K562 (cell line): Measurements from ENCODE around the gene AKAP13. TPM values are rescaled to one million over a fixed set of nuclear protein-coding genes. Genes with fewer than 3 reads are reported as not detected.

Source experiments
- ATAC-seq: fragments of 200-7000 bp; cut with Tn5 transposase; 3 replicates; pipeline ENCODE4 v1.9.1; 2020; ENCODE audit warnings: moderate library complexity
- BruUV-seq: library from RNA; stranded (reverse); fragments of 400-500 nt; replicated peaks from 2 replicates; lab custom pipeline; 2021; lab: Mats Ljungman, UMichigan
- CTCF ChIA-PET: fragments of 300-600 bp; formaldehyde crosslinking; extraction: SDS; loops from one replicate; lab custom pipeline; 2021; ENCODE audit warnings: low intra/inter-chr PET ratio; lab: Yijun Ruan, JAX
- POLR2A ChIA-PET: fragments of 300-600, 350-650 bp; sonication (Branson Sonifier 250); formaldehyde crosslinking; extraction: SDS; loops from one replicate; lab custom pipeline; 2021; ENCODE audit warnings: antibody characterized with exemption, inconsistent platforms; lab: Yijun Ruan, JAX
- DNase-seq, 4 experiments: peaks; one replicate each; pipeline versions ENCODE4 v3.0.0 to v3.0.0-alpha.2; 2011 to 2018; ENCODE audit warnings: low spot score in 3 of 4, mixed read lengths in 3 of 4; ENCODE audit errors: extremely low read depth in 1 of 4
- FAIRE-seq: peaks from 2 replicates; lab custom pipeline; 2011; peaks lifted over from hg19 to GRCh38; lab: Jason Lieb, UNC
- H2AFZ ChIP-seq: 2 replicates; pipeline ENCODE4 v1.6.0; 2011; ENCODE audit warnings: low read depth, low read length, control low read depth, inconsistent platforms
- H3K27ac ChIP-seq: fragments of 200-600 bp; 3 replicates; pipeline ENCODE4 v1.8.0; 2011; ENCODE audit warnings: low read depth, mild to moderate bottlenecking, control low read depth, inconsistent platforms, low read length, moderate library complexity, mixed read lengths; ENCODE audit errors: extremely low read depth
- H3K27me3 ChIP-seq, 2 experiments: fragments of 300-600 bp in 1 of 2; 2 replicates in 1 of 2; 3 replicates in 1 of 2; pipeline versions ENCODE4 v1.6.0 to v1.8.0; 2011; ENCODE audit warnings: inconsistent platforms in 2 of 2, low read length in 2 of 2, mild to moderate bottlenecking in 1 of 2, mixed read lengths in 1 of 2, moderate library complexity in 1 of 2; ENCODE audit not compliant: control insufficient read depth in 2 of 2, insufficient read depth in 2 of 2
- H3K36me3 ChIP-seq: fragments of 300-600 bp; 3 replicates; pipeline ENCODE4 v1.8.0; 2011; ENCODE audit warnings: mild to moderate bottlenecking, low read length, inconsistent platforms; ENCODE audit not compliant: control insufficient read depth, insufficient read depth
- H3K4me1 ChIP-seq, 2 experiments: fragments of 200-600 bp in 1 of 2; replicated peaks in 1 of 2; 2 replicates in 1 of 2; 3 replicates in 1 of 2; pipeline versions ENCODE4 v1.5.1 to v1.8.0; 2011; ENCODE audit warnings: inconsistent platforms in 2 of 2, low read length in 2 of 2, mild to moderate bottlenecking in 1 of 2, mixed read lengths in 1 of 2, moderate library complexity in 1 of 2; ENCODE audit not compliant: control insufficient read depth in 2 of 2, insufficient read depth in 2 of 2
- H3K4me2 ChIP-seq: 2 replicates; pipeline ENCODE4 v1.6.1; 2011; ENCODE audit warnings: low read length, control low read depth, inconsistent platforms, mixed read lengths; ENCODE audit not compliant: insufficient read depth
- H3K4me3 ChIP-seq: fragments of 200-600 bp; sonication (generic), shearing (Covaris generic); 2 replicates; pipeline ENCODE4 v1.5.1; 2016; ENCODE audit warnings: control low read depth, inconsistent platforms
- H3K79me2 ChIP-seq: fragments of 200-600 bp; 3 replicates; pipeline ENCODE4 v1.8.0; 2011; ENCODE audit warnings: low read length, inconsistent platforms; ENCODE audit not compliant: control insufficient read depth, insufficient read depth
- H3K9ac ChIP-seq, 2 experiments: 2 replicates each; pipeline versions ENCODE4 v1.6.0 to v1.6.1; 2011; ENCODE audit warnings: low read depth in 2 of 2, low read length in 2 of 2, control low read depth in 1 of 2, inconsistent platforms in 1 of 2, mild to moderate bottlenecking in 1 of 2, mixed read lengths in 1 of 2; ENCODE audit not compliant: insufficient read depth in 1 of 2
- H3K9me1 ChIP-seq: one replicate; pipeline ENCODE4 v1.6.0; 2011; ENCODE audit warnings: inconsistent platforms, mild to moderate bottlenecking, low read length, moderate library complexity; ENCODE audit not compliant: control insufficient read depth, insufficient read depth
- H3K9me3 ChIP-seq: replicated peaks from 2 replicates; pipeline ENCODE4 v1.5.1; 2011; ENCODE audit warnings: low read depth, low read length, inconsistent platforms; ENCODE audit not compliant: control insufficient read depth, insufficient read depth
- H4K20me1 ChIP-seq: replicated peaks from 2 replicates; pipeline ENCODE4 v1.6.1; 2011; ENCODE audit warnings: low read length, inconsistent platforms, mixed read lengths; ENCODE audit not compliant: control insufficient read depth, insufficient read depth
- BRD9 ChIP-seq: fragments of 450-650 bp; IDR thresholded peaks from 2 replicates; pipeline ENCODE4 v1.6.1; 2018; ENCODE audit warnings: low read depth; ENCODE audit not compliant: partially characterized antibody
- HMG20B ChIP-seq: fragments of 250-450 bp; sonication (Bioruptor Pico); IDR thresholded peaks from 2 replicates; pipeline ENCODE4 v1.5.0; 2021; ENCODE audit warnings: mild to moderate bottlenecking
- HNRNPUL1 ChIP-seq: fragments of 200-400 bp; formaldehyde crosslinking; IDR thresholded peaks from 2 replicates; pipeline ENCODE4 v1.6.1; 2017; ENCODE audit warnings: low read length
- JUND ChIP-seq, 2 experiments: IDR thresholded peaks; 2 replicates in 1 of 2; 3 replicates in 1 of 2; pipeline ENCODE4 v1.6.1; 2011; ENCODE audit warnings: borderline replicate concordance in 2 of 2, low read depth in 2 of 2, low read length in 2 of 2, improper control_type of control experiment in 1 of 2, missing biosample characterization in 1 of 2, missing genetic modification characterization in 1 of 2, missing genetic modification reagents in 1 of 2
- L3MBTL2 ChIP-seq: fragments of 450-650 bp; IDR thresholded peaks from 2 replicates; pipeline ENCODE4 v1.6.1; 2016; ENCODE audit warnings: mild to moderate bottlenecking, moderate library complexity
- NCOR1 ChIP-seq: fragments of 450-650 bp; IDR thresholded peaks from 2 replicates; pipeline ENCODE4 v1.6.1; 2016; ENCODE audit warnings: mild to moderate bottlenecking, moderate library complexity
- NONO ChIP-seq, 2 experiments: fragments of 200-400 bp in 1 of 2; fragments of 450-650 bp in 1 of 2; formaldehyde crosslinking in 1 of 2; IDR thresholded peaks; 2 replicates each; pipeline ENCODE4 v1.6.1; 2017; ENCODE audit warnings: low read depth in 2 of 2, mild to moderate bottlenecking in 2 of 2, moderate library complexity in 2 of 2, low read length in 1 of 2
- NR2C1 ChIP-seq, 2 experiments: fragments of 450-650 bp; IDR thresholded peaks; 2 replicates each; pipeline ENCODE4 v1.6.1; 2017; ENCODE audit warnings: mild to moderate bottlenecking in 2 of 2, antibody characterized with exemption in 1 of 2, inconsistent platforms in 1 of 2, missing compliant biosample characterization in 1 of 2, missing genetic modification characterization in 1 of 2
- PCBP2 ChIP-seq: fragments of 200-400 bp; formaldehyde crosslinking; IDR thresholded peaks from 2 replicates; pipeline ENCODE4 v1.6.1; 2018; ENCODE audit warnings: low read length, low read depth, mild to moderate bottlenecking, moderate library complexity; ENCODE audit not compliant: poor library complexity, severe bottlenecking
- PHB2 ChIP-seq: fragments of 450-650 bp; IDR thresholded peaks from 2 replicates; pipeline ENCODE4 v1.6.1; 2017; ENCODE audit warnings: low read depth
- RBM34 ChIP-seq: fragments of 200-400 bp; formaldehyde crosslinking; IDR thresholded peaks from 2 replicates; pipeline ENCODE4 v1.6.1; 2018; ENCODE audit warnings: low read length, borderline replicate concordance; ENCODE audit not compliant: insufficient read depth
- SPI1 ChIP-seq: IDR thresholded peaks from 2 replicates; pipeline ENCODE4 v1.6.1; 2011; ENCODE audit warnings: low read depth, low read length, control low read depth, borderline replicate concordance
- TFAM ChIP-seq: fragments of 250-450 bp; sonication (Bioruptor Pico); conservative IDR thresholded peaks from 2 replicates; pipeline ENCODE4 v1.5.0; 2021; ENCODE audit warnings: mild to moderate bottlenecking, moderate library complexity
- ZSCAN29 ChIP-seq: fragments of 450-650 bp; IDR thresholded peaks from 2 replicates; pipeline ENCODE4 v1.6.1; 2017
- WGBS: fragments of 100-300 bp; shearing (Covaris generic); methylation state at CpG from one replicate; pipeline ENCODE4 v1.1.6; 2016; ENCODE audit warnings: low coverage, mixed read lengths; ENCODE audit not compliant: insufficient coverage; ENCODE audit errors: missing lambda C conversion rate; 5-methylcytosine and 5-hydroxymethylcytosine counted together
- in situ Hi-C: fragments of 300-500 bp; cut with MboI; formaldehyde crosslinking; loops from 4 replicates; pipeline ENCODE4 v1.15.0; 2018; ENCODE audit warnings: inconsistent platforms, mixed read lengths
- intact Hi-C: fragments of 100-400 bp; cut with micrococcal nuclease; formaldehyde crosslinking; loops from 2 replicates; pipeline ENCODE4 v1.14.2; 2022
- polyA plus RNA-seq, 8 experiments: library from polyadenylated mRNA; depleted of rRNA in 4 of 8; stranded (reverse) in 5 of 8; unstranded in 3 of 8; fragments of >200 nt; fragmentation: Nextera tagmentation in 2 of 8; fragmentation: Illumina TruSeq in 1 of 8; extraction: Ambion mirVana in 2 of 8; extraction: Trizol in 1 of 8; gene quantifications; 2 replicates each; pipeline versions ENCODE4 v1.2.1 to v1.2.3, GENCODE V29; 2011 to 2014; ENCODE audit warnings: inconsistent platforms in 1 of 8, missing spikeins in 1 of 8
- total RNA-seq, 7 experiments: library from RNA; depleted of rRNA in 6 of 7; stranded (reverse); fragments of >200 nt in 6 of 7; fragmentation: Illumina TruSeq in 2 of 7; extraction: Trizol in 2 of 7; gene quantifications; 2 replicates each; pipeline versions ENCODE4 v1.2.1 to v1.2.3, GENCODE V29; 2011 to 2021; ENCODE audit warnings: low replicate concordance in 1 of 7
- TF ChIP-seq, protein P1 (sequence below): fragments of 450-650 bp; formaldehyde crosslinking; IDR thresholded peaks from 2 replicates; pipeline ENCODE4 v1.4.0; 2020; ENCODE audit warnings: mild to moderate bottlenecking, moderate library complexity
- TF ChIP-seq, protein P2 (sequence below): fragments of 450-650 bp; formaldehyde crosslinking; IDR thresholded peaks from 2 replicates; pipeline ENCODE4 v1.4.0; 2020; ENCODE audit warnings: mild to moderate bottlenecking, moderate library complexity
- TF ChIP-seq, protein P3 (sequence below), 2 experiments: fragments of 450-650 bp in 1 of 2; sonication (generic) in 1 of 2; formaldehyde crosslinking in 1 of 2; IDR thresholded peaks in 1 of 2; conservative IDR thresholded peaks in 1 of 2; 2 replicates each; pipeline versions ENCODE4 v1.6.1 to v1.8.1; 2016 to 2023; ENCODE audit warnings: mild to moderate bottlenecking in 2 of 2, moderate library complexity in 2 of 2, inconsistent platforms in 1 of 2, missing genetic modification reagents in 1 of 2

Gene AKAP13
- total and polyA plus RNA-seq, 9 of the 15 experiments (the other 6 are each of a cell fraction or from before 2014, with no cell fraction given) = 0.03 to 1.7 (median 0.42) TPM

DNA sequence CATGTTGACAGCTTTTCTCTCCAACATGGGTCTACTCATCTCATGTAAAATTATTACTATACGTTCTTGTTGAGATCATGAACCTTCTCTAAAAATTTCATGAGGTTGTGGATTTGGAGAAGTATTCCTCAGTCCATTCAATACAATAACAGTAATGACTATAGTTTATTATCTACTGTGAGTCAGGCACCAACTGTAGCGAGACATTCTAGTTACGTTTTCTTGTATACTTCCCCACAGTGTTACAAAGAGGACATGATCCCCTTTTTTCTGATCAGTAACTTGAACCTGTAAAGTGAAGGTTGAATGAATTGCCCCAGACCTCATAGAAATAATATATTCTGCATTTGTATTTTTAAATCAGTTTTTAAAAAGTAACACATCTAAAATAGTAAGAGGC is 76.4 kb downstream of the AKAP13 start (continued):
- TF ChIP-seq, protein P1, sequence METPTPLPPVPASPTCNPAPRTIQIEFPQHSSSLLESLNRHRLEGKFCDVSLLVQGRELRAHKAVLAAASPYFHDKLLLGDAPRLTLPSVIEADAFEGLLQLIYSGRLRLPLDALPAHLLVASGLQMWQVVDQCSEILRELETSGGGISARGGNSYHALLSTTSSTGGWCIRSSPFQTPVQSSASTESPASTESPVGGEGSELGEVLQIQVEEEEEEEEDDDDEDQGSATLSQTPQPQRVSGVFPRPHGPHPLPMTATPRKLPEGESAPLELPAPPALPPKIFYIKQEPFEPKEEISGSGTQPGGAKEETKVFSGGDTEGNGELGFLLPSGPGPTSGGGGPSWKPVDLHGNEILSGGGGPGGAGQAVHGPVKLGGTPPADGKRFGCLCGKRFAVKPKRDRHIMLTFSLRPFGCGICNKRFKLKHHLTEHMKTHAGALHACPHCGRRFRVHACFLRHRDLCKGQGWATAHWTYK (CRISPR knock-in tag) = no peak
- TF ChIP-seq NR2C1 (IDR thresholded peaks at IDR 0.05) (no peak), NR2C1 (tag; IDR thresholded peaks at IDR 0.05) (no peak)
- TF ChIP-seq, all 486 proteins: peak for 0

DNA sequence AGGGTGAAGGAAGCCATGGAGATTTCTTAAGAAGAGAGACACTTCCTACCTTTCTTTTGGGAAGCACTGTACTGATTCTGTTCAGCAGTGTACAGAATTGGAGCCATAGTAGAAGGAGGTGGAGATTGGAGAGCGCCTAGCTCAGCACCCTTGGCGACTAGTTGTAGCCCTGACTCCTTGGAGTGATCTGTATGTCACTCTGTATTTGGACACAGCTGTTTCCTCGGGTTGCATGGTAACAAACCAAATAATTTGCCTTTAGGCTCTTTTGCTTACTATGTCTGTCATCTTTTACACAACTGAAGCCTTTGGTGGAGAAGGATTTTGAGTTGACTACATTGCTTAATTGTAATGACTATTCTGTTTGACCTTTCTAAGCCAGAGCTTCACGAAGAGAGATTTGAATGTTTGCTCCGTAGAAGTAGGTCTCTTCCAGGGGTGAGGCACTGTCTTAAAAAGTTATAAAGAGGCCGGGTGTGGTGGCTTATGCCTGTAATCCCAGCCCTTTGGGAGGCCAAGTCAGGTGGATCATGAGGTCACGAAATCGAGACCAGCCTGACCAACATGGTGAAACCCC is 77.1 kb downstream of the AKAP13 start:
- H3K9ac ChIP-seq = no peak overlapping the region
- FAIRE-seq (no peak), ATAC-seq (no peak), DNase-seq (no peak)
- ChIA-PET CTCF (no interaction called here), POLR2A (interaction anchor here (1.5 kb wide), 1 partner anchor 14 kb away, joined by 4 read pairs; no protein-coding TSS in a partner anchor)
- H3K9me3 ChIP-seq = no peaks in the 10 kb centered on the region
- H2AFZ ChIP-seq = no peak overlapping the region
- H3K9me1 ChIP-seq = no peaks in the 10 kb centered on the region
- no peaks in the 10 kb centered on the region; a peak in 1 of 5 replicates for H3K27me3 ChIP-seq
- no peaks in the 10 kb centered on the region for H3K36me3 ChIP-seq
- no peak overlapping the region for H3K4me2 ChIP-seq
- 2% methylated on average over 8 of the region's 8 CpGs for WGBS
- no TSS peak for BruUV-seq
- no peak overlapping the region for H3K4me3 ChIP-seq
- no peaks in the 10 kb centered on the region for H3K79me2 ChIP-seq
- in situ Hi-C loops = no loop called here
- H3K27ac ChIP-seq = no peak overlapping the region
- H4K20me1 ChIP-seq = no peaks in the 10 kb centered on the region
- intact Hi-C loops = no loop called here
- no peaks in the 10 kb centered on the region for H3K4me1 ChIP-seq
- no peak for TF ChIP-seq HMG20B (CRISPR knock-in tag)
- no peak for TF ChIP-seq RBM34
- no peak for TF ChIP-seq HNRNPUL1
- TF ChIP-seq, protein P2, sequence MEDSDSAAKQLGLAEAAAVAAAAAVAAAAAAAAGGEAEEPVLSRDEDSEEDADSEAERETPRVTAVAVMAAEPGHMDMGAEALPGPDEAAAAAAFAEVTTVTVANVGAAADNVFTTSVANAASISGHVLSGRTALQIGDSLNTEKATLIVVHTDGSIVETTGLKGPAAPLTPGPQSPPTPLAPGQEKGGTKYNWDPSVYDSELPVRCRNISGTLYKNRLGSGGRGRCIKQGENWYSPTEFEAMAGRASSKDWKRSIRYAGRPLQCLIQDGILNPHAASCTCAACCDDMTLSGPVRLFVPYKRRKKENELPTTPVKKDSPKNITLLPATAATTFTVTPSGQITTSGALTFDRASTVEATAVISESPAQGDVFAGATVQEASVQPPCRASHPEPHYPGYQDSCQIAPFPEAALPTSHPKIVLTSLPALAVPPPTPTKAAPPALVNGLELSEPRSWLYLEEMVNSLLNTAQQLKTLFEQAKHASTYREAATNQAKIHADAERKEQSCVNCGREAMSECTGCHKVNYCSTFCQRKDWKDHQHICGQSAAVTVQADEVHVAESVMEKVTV = no peak
- TF ChIP-seq BRD9 = no peak
- TF ChIP-seq L3MBTL2 = no peak
- TF ChIP-seq NCOR1 = no peak
- TF ChIP-seq SPI1 = no peak
- no peak for TF ChIP-seq PCBP2
- no peak for TF ChIP-seq NONO (IDR thresholded peaks at IDR 0.05; ENCODE audit: low read depth in 2 of 2, low read length in 1 of 2)
- no peak for TF ChIP-seq JUND (IDR thresholded peaks at IDR 0.05; ENCODE audit: borderline replicate concordance, low read depth, low read length)
- no peak for TF ChIP-seq JUND (tag; IDR thresholded peaks at IDR 0.05; ENCODE audit: borderline replicate concordance, low read depth, low read length)
- no peak for TF ChIP-seq TFAM
- TF ChIP-seq, protein P3, sequence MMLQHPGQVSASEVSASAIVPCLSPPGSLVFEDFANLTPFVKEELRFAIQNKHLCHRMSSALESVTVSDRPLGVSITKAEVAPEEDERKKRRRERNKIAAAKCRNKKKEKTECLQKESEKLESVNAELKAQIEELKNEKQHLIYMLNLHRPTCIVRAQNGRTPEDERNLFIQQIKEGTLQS (IDR thresholded peaks at IDR 0.05) = no peak
- TF ChIP-seq, protein P3 (CRISPR knock-in tag; conservative IDR thresholded peaks at IDR 0.05) = no peak
- no peak for TF ChIP-seq PHB2
- no peak for TF ChIP-seq ZSCAN29
